Kidney glomerular epithelial cell (primary cell): ENCODE results near the gene NLN.
A peak's percentile ranks its signal among the peaks of the same experiment; 100 is the strongest.
"Not testable (repeated sequence)": the region's sequence is repeated elsewhere in the genome, so short reads cannot be mapped to it uniquely, and the experiment has no call there.

Experiments used
- DNase-seq: peaks from one replicate; lab custom pipeline; 2025; lab: John Stamatoyannopoulos, UW

The NLN gene

GRCh38 chr5:65732046-65732445, 10.0 kb downstream of the NLN start:
- DNase-seq: not testable (repeated sequence)

- DNase-seq: not testable (repeated sequence)
Measured at GRCh38 chr5:65734196-65734775, 12.3 kb downstream of the NLN start.

GRCh38 chr5:65734921-65735320, 12.9 kb downstream of the NLN start:
- no peak for DNase-seq

GRCh38 chr5:65736011-65736410, 14.0 kb downstream of the NLN start:
- no peak for DNase-seq

- DNase-seq: no peak
Measured at GRCh38 chr5:65737842-65738241, 15.8 kb downstream of the NLN start.

GRCh38 chr5:65738305-65738704, 16.3 kb downstream of the NLN start:
- no peak for DNase-seq

- no peak for DNase-seq
Measured at GRCh38 chr5:65739162-65739561, 17.2 kb downstream of the NLN start.

GRCh38 chr5:65742565-65743231, 20.7 kb downstream of the NLN start:
- peak; percentile 81 for DNase-seq

GRCh38 chr5:65749221-65749844, 27.3 kb downstream of the NLN start:
- DNase-seq: no peak

- no peak for DNase-seq
Measured at GRCh38 chr5:65749956-65750355, 28.0 kb downstream of the NLN start.

GRCh38 chr5:65750938-65751337, 28.9 kb downstream of the NLN start:
- no peak for DNase-seq

- no peak for DNase-seq
Measured at GRCh38 chr5:65753189-65753588, 31.2 kb downstream of the NLN start.

- DNase-seq: no peak
Measured at GRCh38 chr5:65758546-65759144, 36.6 kb downstream of the NLN start.

GRCh38 chr5:65760504-65761275, 38.7 kb downstream of the NLN start:
- no peak for DNase-seq

- DNase-seq: no peak
Measured at GRCh38 chr5:65762234-65762633, 40.2 kb downstream of the NLN start.

- no peak for DNase-seq
Measured at GRCh38 chr5:65765582-65765981, 43.6 kb downstream of the NLN start.

GRCh38 chr5:65766175-65766574, 44.2 kb downstream of the NLN start:
- DNase-seq: no peak

GRCh38 chr5:65766781-65767180, 44.8 kb downstream of the NLN start:
- no peak for DNase-seq

GRCh38 chr5:65767565-65767964, 45.6 kb downstream of the NLN start:
- DNase-seq: no peak

GRCh38 chr5:65768723-65769346, 46.8 kb downstream of the NLN start:
- no peak for DNase-seq

GRCh38 chr5:65769539-65769938, 47.5 kb downstream of the NLN start:
- peak; percentile 88 for DNase-seq

- DNase-seq: no peak
Measured at GRCh38 chr5:65771266-65771665, 49.3 kb downstream of the NLN start.
